Activated T-cell treated with anti-CD3 and anti-CD28 coated beads, Interleukin-2, amount 50 U/mL, for 4 hours (primary cell): Measurements from ENCODE around the gene ANKS1A. TPM values are rescaled to one million over a fixed set of nuclear protein-coding genes. Genes with fewer than 3 reads are reported as not detected.

Source experiments
- ATAC-seq, 2 donors: fragments of 200-7000 bp; cut with Tn5 transposase; one replicate each; pipeline ENCODE4 v1.10.0; 2021
- DNase-seq: peaks from one replicate; pipeline ENCODE4 v3.0.0-alpha.2; 2020
- H3K27me3 Mint-ChIP-seq: one replicate; pipeline ENCODE4 v1.8.0; 2021; ENCODE audit warnings: low read depth, mixed read lengths
- H3K36me3 Mint-ChIP-seq: one replicate; pipeline ENCODE4 v1.8.0; 2022; ENCODE audit warnings: mixed read lengths; ENCODE audit not compliant: insufficient read depth
- H3K4me1 Mint-ChIP-seq: one replicate; pipeline ENCODE4 v1.8.0; 2021; ENCODE audit warnings: low read depth, mixed read lengths
- H3K4me3 Mint-ChIP-seq: one replicate; pipeline ENCODE4 v1.8.0; 2021; ENCODE audit warnings: mild to moderate bottlenecking, moderate library complexity, mixed read lengths
- H3K9me3 Mint-ChIP-seq: one replicate; pipeline ENCODE4 v1.8.0; 2021; ENCODE audit warnings: mixed read lengths
- total RNA-seq, 3 donors: library from RNA; stranded (reverse); gene quantifications; one replicate each; pipeline ENCODE4 v1.2.1, GENCODE V29; 2021

The ANKS1A gene
- total RNA-seq, 3 donors from 2014 or later, result 7.7 to 8.3 (median 8.2) TPM

DNA sequence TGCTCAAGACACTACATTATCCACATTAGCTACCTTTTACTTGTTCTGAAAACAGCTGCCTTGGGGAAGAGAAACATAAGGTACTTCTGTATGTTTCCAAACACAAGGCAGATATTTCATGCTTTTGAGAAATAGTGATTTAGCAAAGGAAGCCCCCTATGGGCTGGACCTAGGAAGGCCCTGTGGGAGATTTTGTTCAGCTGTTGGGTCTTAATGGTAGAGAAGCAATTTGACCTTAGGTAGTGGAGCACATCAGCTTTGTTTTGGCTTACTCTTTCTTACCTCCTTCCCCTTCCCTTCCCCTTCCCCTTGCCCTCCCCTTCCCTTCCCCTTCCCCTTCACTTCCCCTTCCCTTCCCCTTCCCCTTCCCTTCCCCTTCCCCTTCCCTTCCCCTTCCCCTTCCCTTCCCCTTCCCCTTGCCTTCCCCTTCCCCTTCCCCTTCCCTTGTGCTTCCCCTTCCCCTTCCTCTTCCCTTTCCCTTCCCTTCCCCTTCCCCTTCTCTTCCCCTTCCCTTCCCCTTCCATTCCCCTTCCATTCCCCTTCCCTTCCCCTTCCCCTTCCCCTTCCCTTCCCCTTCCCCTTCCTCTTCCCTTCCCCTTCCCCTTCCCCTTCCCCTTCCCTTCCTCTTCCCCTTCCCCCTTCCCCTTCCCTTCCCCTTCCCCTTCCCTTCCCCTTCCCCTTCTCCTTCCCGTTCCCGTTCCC lies 84.6 kb downstream of the ANKS1A start:
- no peaks in the 10 kb centered on the region for H3K9me3 Mint-ChIP-seq
- H3K27me3 Mint-ChIP-seq, result no peaks in the 10 kb centered on the region
- no peaks in the 10 kb centered on the region for H3K4me1 Mint-ChIP-seq
- ATAC-seq, result no peak
- DNase-seq, result no peak
- no peak overlapping the region for H3K4me3 Mint-ChIP-seq
- H3K36me3 Mint-ChIP-seq, result peaks cover 31% of the 10 kb centered on the region

DNA sequence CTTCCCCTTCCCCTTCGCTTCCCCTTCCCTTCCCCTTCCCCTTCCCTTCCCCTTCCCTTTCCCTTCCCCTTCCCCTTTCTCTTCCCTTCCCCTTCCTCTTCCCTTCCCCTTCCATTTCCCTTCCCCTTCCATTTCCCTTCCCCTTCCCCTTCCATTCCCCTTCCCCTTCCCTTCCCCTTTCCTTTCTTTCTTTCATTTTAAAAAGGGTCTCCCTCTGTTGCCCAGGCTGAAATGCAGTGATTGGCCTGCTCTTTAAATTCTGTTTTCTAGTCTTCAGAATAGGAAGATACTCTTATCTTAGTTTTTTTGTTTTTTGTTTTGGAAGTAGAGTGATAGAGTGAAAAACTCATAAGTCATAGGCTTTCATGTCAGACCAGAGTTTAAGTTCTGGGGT lies 85.2 kb downstream of the ANKS1A start:
- H3K27me3 Mint-ChIP-seq, result no peaks in the 10 kb centered on the region
- ATAC-seq (no peak), DNase-seq (no peak)
- peaks cover 31% of the 10 kb centered on the region for H3K36me3 Mint-ChIP-seq
- no peaks in the 10 kb centered on the region for H3K4me1 Mint-ChIP-seq
- no peak overlapping the region for H3K4me3 Mint-ChIP-seq
- H3K9me3 Mint-ChIP-seq, result no peaks in the 10 kb centered on the region

GRCh38 chr6:34976239-34976638 lies 87.2 kb downstream of the ANKS1A start:
- H3K9me3 Mint-ChIP-seq, result no peaks in the 10 kb centered on the region
- ATAC-seq, result no peak
- H3K4me3 Mint-ChIP-seq, result no peak overlapping the region
- no peak for DNase-seq
- H3K4me1 Mint-ChIP-seq, result no peaks in the 10 kb centered on the region
- no peaks in the 10 kb centered on the region for H3K27me3 Mint-ChIP-seq
- peaks cover 15% of the 10 kb centered on the region for H3K36me3 Mint-ChIP-seq

DNA sequence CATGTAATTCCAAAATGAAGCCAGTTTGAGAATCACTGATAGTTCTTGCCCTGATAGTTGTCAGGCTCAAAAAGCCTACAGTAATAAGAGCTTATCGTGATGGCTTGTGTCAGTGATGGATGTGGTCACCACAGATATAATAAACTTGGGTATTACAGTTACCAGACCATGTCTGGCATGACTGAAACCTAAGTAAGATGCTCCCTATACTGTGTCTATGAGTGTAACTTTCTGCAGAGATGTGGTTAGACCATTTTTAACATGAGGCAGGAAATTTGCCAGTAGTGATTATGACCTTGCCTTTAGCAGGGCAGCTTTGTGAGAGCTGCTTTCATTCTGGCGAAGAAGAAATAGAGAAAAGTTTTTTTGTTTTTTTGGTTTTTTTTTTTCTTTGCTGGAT lies 90.2 kb downstream of the ANKS1A start:
- ATAC-seq (no peak), DNase-seq (no peak)
- Mint-ChIP-seq H3K4me3 (no peak overlapping the region), H3K9me3 (no peaks in the 10 kb centered on the region), H3K27me3 (no peaks in the 10 kb centered on the region), H3K36me3 (peaks cover 13% of the 10 kb centered on the region), H3K4me1 (no peaks in the 10 kb centered on the region)

DNA sequence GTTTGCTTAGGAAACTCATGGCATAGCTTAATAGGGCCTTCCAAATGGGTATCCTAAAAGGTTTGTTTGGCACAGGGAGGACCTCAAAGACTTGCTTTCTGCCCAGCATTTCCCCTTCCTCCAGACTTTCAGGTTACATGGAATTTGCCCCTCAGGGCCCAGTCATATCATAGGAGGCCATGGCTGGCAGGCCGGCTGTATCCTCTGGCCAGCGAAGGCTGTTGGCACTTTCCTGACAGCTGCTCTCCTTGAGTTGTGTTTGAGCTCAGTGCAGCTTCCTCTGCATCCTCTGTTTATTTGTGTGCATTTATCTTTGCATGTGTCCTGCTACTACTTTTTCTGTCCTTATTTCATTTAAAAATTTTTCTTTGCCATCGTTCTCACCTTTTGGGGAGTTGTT lies 90.9 kb downstream of the ANKS1A start:
- Mint-ChIP-seq H3K9me3 (no peaks in the 10 kb centered on the region), H3K27me3 (no peaks in the 10 kb centered on the region), H3K4me3 (no peak overlapping the region), H3K36me3 (peaks cover 20% of the 10 kb centered on the region), H3K4me1 (no peaks in the 10 kb centered on the region)
- DNase-seq (no peak), ATAC-seq (no peak)

DNA sequence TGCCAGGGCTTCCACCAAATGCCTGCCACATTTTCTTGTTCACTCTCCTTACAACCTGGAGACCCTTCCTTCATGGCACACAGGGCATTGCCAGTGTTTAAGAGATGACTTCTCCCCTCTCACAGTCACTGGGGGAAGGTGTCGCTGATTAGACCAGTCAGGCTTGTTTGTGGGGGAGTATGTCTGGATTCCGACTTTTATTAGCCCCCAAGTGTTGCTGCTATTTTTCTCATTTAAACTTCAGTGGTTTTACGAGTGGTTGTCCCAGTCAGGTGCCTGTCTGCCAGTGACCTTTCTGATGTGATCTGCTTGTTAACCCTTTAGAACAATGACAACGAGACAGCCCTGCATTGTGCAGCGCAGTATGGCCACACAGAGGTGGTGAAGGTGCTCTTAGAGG lies 92.3 kb downstream of the ANKS1A start:
- Mint-ChIP-seq H3K4me3 (no peak overlapping the region), H3K36me3 (peaks cover 27% of the 10 kb centered on the region), H3K27me3 (no peaks in the 10 kb centered on the region), H3K9me3 (no peaks in the 10 kb centered on the region), H3K4me1 (no peaks in the 10 kb centered on the region)
- no peak for DNase-seq
- no peak for ATAC-seq

- Mint-ChIP-seq H3K4me3 (no peak overlapping the region), H3K9me3 (no peaks in the 10 kb centered on the region), H3K36me3 (peaks cover 27% of the 10 kb centered on the region), H3K27me3 (no peaks in the 10 kb centered on the region), H3K4me1 (no peaks in the 10 kb centered on the region)
- no peak for ATAC-seq
- no peak for DNase-seq
Measured at GRCh38 chr6:34981951-34982350, 92.9 kb downstream of the ANKS1A start.

DNA sequence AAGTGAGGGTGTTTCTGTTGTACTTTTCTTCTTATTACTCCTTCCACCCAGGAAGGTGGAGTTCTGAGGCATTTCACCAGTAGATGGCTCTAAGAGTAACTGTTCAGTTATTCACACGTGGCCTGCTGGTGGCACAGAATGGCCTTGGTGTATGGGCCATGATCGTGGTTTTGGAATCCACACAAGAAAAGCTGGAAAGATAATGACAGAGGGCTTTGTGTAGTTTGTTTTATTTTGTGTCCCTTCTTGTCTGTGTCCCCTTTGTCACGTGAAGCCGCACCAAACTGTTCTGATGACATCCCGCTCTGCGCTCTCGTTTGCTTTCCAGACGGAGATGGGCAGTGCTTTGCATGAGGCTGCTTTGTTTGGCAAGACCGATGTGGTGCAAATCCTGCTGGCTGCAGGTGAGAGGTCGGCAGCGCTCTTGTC lies 93.4 kb downstream of the ANKS1A start:
- ATAC-seq, result no peak
- H3K9me3 Mint-ChIP-seq, result no peaks in the 10 kb centered on the region

GRCh38 chr6:34984416-34984815 lies 95.4 kb downstream of the ANKS1A start:
- Mint-ChIP-seq H3K27me3 (no peaks in the 10 kb centered on the region), H3K4me3 (no peak overlapping the region), H3K36me3 (peaks cover 30% of the 10 kb centered on the region), H3K4me1 (no peaks in the 10 kb centered on the region), H3K9me3 (no peaks in the 10 kb centered on the region)
- DNase-seq (no peak), ATAC-seq (no peak)

More for the DNA sequence above, 93.4 kb downstream of the ANKS1A start:
- Mint-ChIP-seq H3K27me3 (no peaks in the 10 kb centered on the region), H3K4me3 (no peak overlapping the region), H3K4me1 (no peaks in the 10 kb centered on the region), H3K36me3 (peaks cover 27% of the 10 kb centered on the region)
- no peak for DNase-seq

- no peak for ATAC-seq
- H3K4me1 Mint-ChIP-seq, result no peaks in the 10 kb centered on the region
- no peak overlapping the region for H3K4me3 Mint-ChIP-seq
- H3K27me3 Mint-ChIP-seq, result no peaks in the 10 kb centered on the region
- H3K9me3 Mint-ChIP-seq, result no peaks in the 10 kb centered on the region
- H3K36me3 Mint-ChIP-seq, result peaks cover 32% of the 10 kb centered on the region
- no peak for DNase-seq
Measured at GRCh38 chr6:34985236-34985635, 96.2 kb downstream of the ANKS1A start.

DNA sequence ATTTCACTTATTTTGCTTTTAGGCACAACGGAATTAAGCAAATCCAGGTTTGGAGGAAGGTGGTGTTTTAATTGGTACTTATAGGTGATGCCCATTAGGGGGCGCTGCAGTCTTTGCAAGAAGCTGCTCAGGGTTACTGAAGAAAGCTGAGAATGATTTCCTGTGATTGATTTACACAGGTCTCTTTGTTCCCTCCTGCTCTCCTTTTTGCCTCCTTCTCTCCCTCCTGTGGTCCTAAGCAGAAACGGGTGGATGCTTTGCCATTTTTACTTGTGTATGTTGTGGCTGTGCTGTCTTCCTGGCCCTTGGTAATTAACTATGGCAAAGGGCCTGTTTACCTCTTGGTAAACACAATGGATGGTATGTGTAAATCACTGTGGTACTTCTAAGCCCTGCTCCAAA lies 97.8 kb downstream of the ANKS1A start:
- Mint-ChIP-seq H3K9me3 (no peaks in the 10 kb centered on the region), H3K4me1 (no peaks in the 10 kb centered on the region), H3K36me3 (peaks cover 40% of the 10 kb centered on the region), H3K4me3 (no peak overlapping the region), H3K27me3 (no peaks in the 10 kb centered on the region)
- peak; percentile 42 for DNase-seq
- peak; percentile 28 to 60 for ATAC-seq

DNA sequence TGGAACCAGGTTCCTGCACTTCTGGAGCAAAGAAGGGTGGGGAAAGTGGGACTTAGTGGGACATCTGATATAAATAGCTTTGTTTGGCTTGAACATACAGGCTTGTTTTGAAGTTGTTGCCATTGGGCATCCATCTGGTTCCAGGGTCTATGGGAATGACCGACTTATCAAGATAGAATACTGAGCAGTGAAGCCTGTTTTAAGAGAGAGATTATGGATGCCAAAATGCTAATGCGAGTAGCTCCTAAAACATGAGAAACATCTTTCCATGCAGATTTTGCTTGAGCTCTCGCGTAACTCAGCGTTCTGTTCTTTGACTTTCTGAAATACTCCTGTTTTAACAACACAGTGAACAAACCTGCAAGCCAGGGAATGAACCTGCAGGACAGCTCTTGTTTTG lies 98.5 kb downstream of the ANKS1A start:
- ATAC-seq (no peak), DNase-seq (no peak)
- no peaks in the 10 kb centered on the region for H3K27me3 Mint-ChIP-seq
- H3K36me3 Mint-ChIP-seq, result peaks cover 36% of the 10 kb centered on the region
- no peaks in the 10 kb centered on the region for H3K4me1 Mint-ChIP-seq
- H3K9me3 Mint-ChIP-seq, result no peaks in the 10 kb centered on the region
- no peak overlapping the region for H3K4me3 Mint-ChIP-seq

DNA sequence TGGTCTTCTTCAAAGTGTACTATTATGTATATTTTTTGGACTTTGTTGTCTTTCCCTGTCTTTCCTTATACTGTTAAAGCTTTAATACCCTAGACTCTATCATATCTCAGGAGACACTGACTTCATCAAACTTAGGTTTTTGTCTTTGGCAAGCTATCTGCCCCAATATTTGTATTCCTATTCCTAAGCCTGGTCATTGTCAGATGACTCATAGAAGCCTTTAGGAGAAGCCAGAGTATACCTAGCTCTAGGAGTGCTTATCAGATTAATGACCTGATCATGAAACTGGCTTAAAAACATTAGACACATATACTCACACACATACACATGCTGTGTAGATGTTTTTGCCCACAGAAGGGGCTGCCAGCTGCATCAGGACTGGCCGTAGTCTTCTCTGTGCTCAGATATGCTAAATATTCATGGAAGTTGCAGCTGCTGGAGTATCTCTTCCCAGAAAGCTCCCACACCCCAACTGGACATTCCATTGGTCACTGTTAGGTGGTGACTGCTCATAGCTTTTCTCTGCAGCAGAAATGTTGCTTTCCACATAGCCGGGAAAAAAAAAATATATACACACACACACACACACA lies 102.0 kb downstream of the ANKS1A start:
- DNase-seq, result no peak
- Mint-ChIP-seq H3K27me3 (no peaks in the 10 kb centered on the region), H3K4me1 (no peaks in the 10 kb centered on the region), H3K36me3 (peaks cover 30% of the 10 kb centered on the region), H3K9me3 (no peaks in the 10 kb centered on the region), H3K4me3 (no peak overlapping the region)
- ATAC-seq, result no peak

DNA sequence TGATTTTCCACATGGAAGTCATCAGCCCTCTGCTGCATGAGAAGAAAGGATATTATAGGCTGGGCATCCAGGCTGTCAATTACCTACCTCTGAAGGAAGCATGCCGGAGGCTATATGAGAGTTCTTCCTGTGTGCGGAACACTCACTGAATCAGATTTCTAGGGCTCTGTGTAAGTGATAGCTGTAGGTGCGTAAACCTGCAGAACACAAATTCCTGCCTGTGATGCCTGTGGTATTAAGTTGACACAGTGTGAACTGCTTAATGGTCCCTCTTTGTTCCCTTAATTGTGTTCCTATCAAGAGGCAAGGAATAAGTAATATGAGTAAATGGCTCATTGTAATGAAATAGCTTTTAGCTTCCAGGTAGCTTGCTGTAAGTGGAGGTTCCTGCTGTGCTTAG lies 103.3 kb downstream of the ANKS1A start:
- no peak overlapping the region for H3K4me3 Mint-ChIP-seq

GRCh38 chr6:34993213-34993612 lies 104.2 kb downstream of the ANKS1A start:
- DNase-seq, result no peak
- Mint-ChIP-seq H3K4me3 (no peak overlapping the region), H3K4me1 (no peaks in the 10 kb centered on the region), H3K27me3 (no peaks in the 10 kb centered on the region), H3K9me3 (no peaks in the 10 kb centered on the region), H3K36me3 (peaks cover 28% of the 10 kb centered on the region)
- ATAC-seq, result no peak

More for the DNA sequence above, 103.3 kb downstream of the ANKS1A start:
- no peak for DNase-seq
- ATAC-seq, result no peak
- Mint-ChIP-seq H3K9me3 (no peaks in the 10 kb centered on the region), H3K4me1 (no peaks in the 10 kb centered on the region), H3K27me3 (no peaks in the 10 kb centered on the region), H3K36me3 (peaks cover 30% of the 10 kb centered on the region)
